Measurements from ENCODE around the gene HCLS1. TPM values are rescaled to one million over a fixed set of nuclear protein-coding genes. Genes with fewer than 3 reads are reported as not detected.

Gene HCLS1
- total RNA-seq, 1 donor from 2014 or later = not detected

DNA sequence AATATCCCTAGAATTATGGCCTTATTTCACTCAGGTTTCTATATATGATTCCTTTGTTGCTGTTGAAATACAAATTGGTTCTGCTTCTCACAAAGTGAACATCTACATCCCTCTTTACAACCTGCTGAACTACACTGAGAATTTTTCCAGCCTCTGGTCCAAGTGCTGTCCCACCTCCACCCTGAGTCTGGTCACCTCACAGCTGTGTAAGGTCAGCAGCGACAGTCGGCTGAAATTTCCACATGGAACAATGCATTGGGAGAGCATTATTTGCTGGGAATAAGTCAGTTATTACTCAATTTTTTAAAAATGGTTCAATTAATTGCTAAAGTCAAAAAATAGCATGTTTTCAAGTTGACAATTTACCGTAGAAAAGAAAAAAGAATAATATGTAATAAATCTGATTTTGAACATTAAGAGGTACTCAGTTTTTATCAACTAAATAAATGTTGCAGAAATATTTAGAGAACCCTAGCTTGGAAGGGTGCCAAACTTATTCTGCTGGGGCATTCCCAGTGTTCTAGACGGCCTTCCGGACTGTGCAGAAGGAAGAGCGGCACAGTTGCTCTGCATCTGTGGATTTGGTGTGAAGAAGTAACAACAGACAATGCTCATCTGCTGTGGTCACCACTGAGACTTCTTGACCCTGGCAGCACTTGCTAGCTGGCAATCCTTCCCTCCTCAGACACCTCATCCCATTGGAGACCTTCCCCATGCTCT lies 1.8 kb downstream of the HCLS1 start:
- H3K27ac Mint-ChIP-seq (ENCODE audit: unreplicated experiment) = no peak overlapping the region
- TF ChIP-seq, protein P1, sequence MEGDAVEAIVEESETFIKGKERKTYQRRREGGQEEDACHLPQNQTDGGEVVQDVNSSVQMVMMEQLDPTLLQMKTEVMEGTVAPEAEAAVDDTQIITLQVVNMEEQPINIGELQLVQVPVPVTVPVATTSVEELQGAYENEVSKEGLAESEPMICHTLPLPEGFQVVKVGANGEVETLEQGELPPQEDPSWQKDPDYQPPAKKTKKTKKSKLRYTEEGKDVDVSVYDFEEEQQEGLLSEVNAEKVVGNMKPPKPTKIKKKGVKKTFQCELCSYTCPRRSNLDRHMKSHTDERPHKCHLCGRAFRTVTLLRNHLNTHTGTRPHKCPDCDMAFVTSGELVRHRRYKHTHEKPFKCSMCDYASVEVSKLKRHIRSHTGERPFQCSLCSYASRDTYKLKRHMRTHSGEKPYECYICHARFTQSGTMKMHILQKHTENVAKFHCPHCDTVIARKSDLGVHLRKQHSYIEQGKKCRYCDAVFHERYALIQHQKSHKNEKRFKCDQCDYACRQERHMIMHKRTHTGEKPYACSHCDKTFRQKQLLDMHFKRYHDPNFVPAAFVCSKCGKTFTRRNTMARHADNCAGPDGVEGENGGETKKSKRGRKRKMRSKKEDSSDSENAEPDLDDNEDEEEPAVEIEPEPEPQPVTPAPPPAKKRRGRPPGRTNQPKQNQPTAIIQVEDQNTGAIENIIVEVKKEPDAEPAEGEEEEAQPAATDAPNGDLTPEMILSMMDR (IDR thresholded peaks at IDR 0.05) = no peak
- no peak for DNase-seq (ENCODE audit: extremely low spot score, unreplicated experiment)
- H3K27me3 Mint-ChIP-seq (ENCODE audit: unreplicated experiment) = no peaks in the 10 kb centered on the region
- no peak overlapping the region for H3K4me3 Mint-ChIP-seq (ENCODE audit: unreplicated experiment)
- no peaks in the 10 kb centered on the region for H3K9me3 Mint-ChIP-seq (ENCODE audit: unreplicated experiment)
- H3K4me1 Mint-ChIP-seq (ENCODE audit: unreplicated experiment) = no peaks in the 10 kb centered on the region
- H3K36me3 Mint-ChIP-seq (ENCODE audit: unreplicated experiment) = peaks cover 13% of the 10 kb centered on the region

DNA sequence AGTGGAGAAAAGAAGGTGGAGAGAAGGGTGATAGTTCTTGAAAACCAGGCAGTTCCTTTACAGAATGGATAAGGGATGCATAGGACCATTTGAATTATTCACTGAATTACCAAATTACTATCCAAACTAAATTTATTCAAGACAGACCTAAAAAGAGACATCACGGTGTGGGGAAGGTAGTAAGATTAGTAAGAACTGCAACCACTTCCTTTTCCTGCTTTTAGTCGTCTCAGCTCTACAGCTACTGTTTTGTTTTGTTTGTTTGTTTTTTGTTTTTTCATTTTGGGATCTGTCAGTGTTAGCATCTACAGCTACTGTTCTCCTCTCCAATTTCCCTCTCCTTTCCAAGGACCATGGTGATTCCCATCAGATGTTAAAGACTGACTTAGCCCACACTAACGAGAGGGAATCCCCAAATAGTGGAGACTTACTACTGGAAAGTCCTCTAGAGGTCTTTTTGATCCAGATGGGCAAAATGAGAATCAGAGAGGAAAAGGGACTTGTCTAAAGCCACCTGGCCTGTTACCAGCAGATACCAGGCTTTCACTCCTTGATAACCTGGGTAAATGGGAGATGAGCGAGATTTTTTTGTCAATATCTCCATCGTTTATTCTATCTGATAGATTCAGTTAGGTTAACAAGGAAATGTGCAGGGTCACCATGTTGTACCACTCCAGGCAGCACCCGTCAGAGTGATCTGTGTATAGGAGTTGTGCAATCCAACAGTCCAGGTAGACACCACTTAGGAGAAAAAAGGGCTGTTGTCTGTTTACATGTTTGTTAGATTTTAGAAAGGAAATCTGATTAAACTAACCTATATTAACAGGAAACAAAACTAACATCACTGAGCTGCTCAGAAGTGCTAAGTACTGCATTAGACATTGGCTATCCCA lies 6.0 kb downstream of the HCLS1 start:
- H3K9me3 Mint-ChIP-seq (ENCODE audit: unreplicated experiment) = no peaks in the 10 kb centered on the region

DNA sequence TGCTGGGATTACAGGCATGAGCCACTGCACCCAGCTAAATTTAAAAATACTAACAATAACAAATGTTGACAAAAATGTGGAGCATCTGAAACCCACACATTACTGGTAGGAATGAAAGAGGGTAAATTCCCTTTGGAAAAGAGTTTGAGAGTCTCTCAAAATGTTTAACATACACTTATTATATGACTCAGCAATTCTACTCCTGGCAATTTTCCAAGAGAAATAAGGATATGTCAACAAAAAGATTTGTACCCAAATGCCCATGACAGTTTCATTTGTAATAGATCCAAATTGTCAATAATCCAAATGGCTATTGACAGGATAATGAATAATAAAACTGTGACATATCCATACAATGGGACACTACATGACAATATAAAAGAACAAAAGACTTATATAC lies 9.0 kb downstream of the HCLS1 start:
- TF ChIP-seq, protein P1 (IDR thresholded peaks at IDR 0.05) = no peak
- Mint-ChIP-seq H3K4me1 (ENCODE audit: unreplicated experiment) (peaks cover 5% of the 10 kb centered on the region), H3K27me3 (ENCODE audit: unreplicated experiment) (no peaks in the 10 kb centered on the region), H3K4me3 (ENCODE audit: unreplicated experiment) (no peak overlapping the region), H3K9me3 (ENCODE audit: unreplicated experiment) (no peaks in the 10 kb centered on the region), H3K27ac (ENCODE audit: unreplicated experiment) (no peak overlapping the region), H3K36me3 (ENCODE audit: unreplicated experiment) (no peaks in the 10 kb centered on the region)
- no peak for DNase-seq (ENCODE audit: extremely low spot score, unreplicated experiment)

More for the DNA sequence above, 6.0 kb downstream of the HCLS1 start:
- Mint-ChIP-seq H3K27me3 (ENCODE audit: unreplicated experiment) (no peaks in the 10 kb centered on the region), H3K36me3 (ENCODE audit: unreplicated experiment) (no peaks in the 10 kb centered on the region), H3K4me3 (ENCODE audit: unreplicated experiment) (no peak overlapping the region), H3K27ac (ENCODE audit: unreplicated experiment) (no peak overlapping the region), H3K4me1 (ENCODE audit: unreplicated experiment) (peaks cover 5% of the 10 kb centered on the region)
- DNase-seq (ENCODE audit: extremely low spot score, unreplicated experiment) = no peak
- TF ChIP-seq, protein P1 (IDR thresholded peaks at IDR 0.05) = no peak

DNA sequence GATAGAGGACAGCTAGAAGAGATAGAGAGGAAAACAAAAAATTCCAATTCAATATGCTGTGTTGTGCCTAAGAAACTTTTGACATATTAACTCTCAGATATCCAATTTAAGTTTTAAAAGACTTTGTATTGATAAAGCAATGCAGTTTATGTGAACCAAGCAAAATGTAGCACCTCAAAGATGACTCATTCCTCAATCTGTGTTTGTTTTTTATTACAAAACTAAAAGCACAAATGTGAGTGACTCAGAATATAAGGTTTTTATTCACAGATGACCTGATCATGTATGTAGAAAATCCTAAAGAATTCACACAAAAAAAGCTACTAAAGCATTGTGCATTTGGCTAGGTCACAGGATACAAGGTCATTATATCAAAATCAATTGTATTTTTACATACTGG lies 11.1 kb downstream of the HCLS1 start:
- peaks cover 2% of the 10 kb centered on the region for H3K27me3 Mint-ChIP-seq (ENCODE audit: unreplicated experiment)
- H3K27ac Mint-ChIP-seq (ENCODE audit: unreplicated experiment) = no peak overlapping the region
- H3K4me1 Mint-ChIP-seq (ENCODE audit: unreplicated experiment) = peaks cover 5% of the 10 kb centered on the region
- DNase-seq (ENCODE audit: extremely low spot score, unreplicated experiment) = no peak
- TF ChIP-seq, protein P1 (IDR thresholded peaks at IDR 0.05) = no peak
- no peak overlapping the region for H3K4me3 Mint-ChIP-seq (ENCODE audit: unreplicated experiment)
- no peaks in the 10 kb centered on the region for H3K36me3 Mint-ChIP-seq (ENCODE audit: unreplicated experiment)
- no peaks in the 10 kb centered on the region for H3K9me3 Mint-ChIP-seq (ENCODE audit: unreplicated experiment)

Measured in osteocyte (in vitro differentiated cells).